GM12878 (cell line): Measurements from ENCODE around the gene PIK3R5. TPM values are rescaled to one million over a fixed set of nuclear protein-coding genes. Genes with fewer than 3 reads are reported as not detected.

Experiments used
- ATAC-seq: fragments of 200-7000 bp; cut with Tn5 transposase; 3 replicates; pipeline ENCODE4 v1.9.1; 2020; ENCODE audit warnings: mild to moderate bottlenecking, moderate library complexity
- BruUV-seq: library from RNA; stranded (reverse); fragments of 400-500 nt; replicated peaks from 2 replicates; lab custom pipeline; 2021; lab: Mats Ljungman, UMichigan
- CTCF ChIA-PET: fragments of 300-600 bp; sonication (Branson Sonifier 250); formaldehyde crosslinking; extraction: SDS; loops from one replicate; lab custom pipeline; 2021; ENCODE audit warnings: inconsistent platforms; lab: Yijun Ruan, JAX
- POLR2A ChIA-PET: fragments of 350-600 bp; formaldehyde crosslinking; extraction: SDS; loops from one replicate; lab custom pipeline; 2021; ENCODE audit warnings: inconsistent platforms; lab: Charles Lee
- RAD21 ChIA-PET: fragments of 300-600 bp; sonication (Branson Sonifier 250); formaldehyde crosslinking; loops from one replicate; lab custom pipeline; 2023; ENCODE audit warnings: antibody characterized with exemption; ENCODE audit not compliant: unreplicated experiment; lab: Charles Lee
- SMC1A ChIA-PET: fragments of 300-600 bp; sonication (Branson Sonifier 250); formaldehyde crosslinking; loops from one replicate; lab custom pipeline; 2023; ENCODE audit not compliant: unreplicated experiment, uncharacterized antibody; lab: Charles Lee
- DNase-seq: peaks from one replicate; pipeline ENCODE4 v3.0.0-alpha.2; 2011; ENCODE audit warnings: low read depth, low spot score
- FAIRE-seq: peaks from 3 replicates; lab custom pipeline; 2011; peaks lifted over from hg19 to GRCh38; lab: Jason Lieb, UNC
- H2AFZ ChIP-seq: 2 replicates; pipeline ENCODE4 v1.6.0; 2011; ENCODE audit warnings: low read depth, low read length, control low read depth; ENCODE audit not compliant: control insufficient read depth
- H3K27ac ChIP-seq: 2 replicates; pipeline ENCODE4 v1.5.1; 2011; ENCODE audit warnings: control low read depth; ENCODE audit not compliant: control insufficient read depth, insufficient read depth
- H3K27me3 ChIP-seq, 2 experiments: replicated peaks in 1 of 2; 2 replicates each; pipeline versions ENCODE4 v1.6.0 to v1.6.1; 2011; ENCODE audit warnings: low read length in 1 of 2; ENCODE audit not compliant: control insufficient read depth in 2 of 2, insufficient read depth in 2 of 2
- H3K36me3 ChIP-seq, 2 experiments: 2 replicates each; pipeline ENCODE4 v1.5.1; 2011; ENCODE audit warnings: low read length in 1 of 2; ENCODE audit not compliant: control insufficient read depth in 2 of 2, insufficient read depth in 2 of 2
- H3K4me1 ChIP-seq: 2 replicates; pipeline ENCODE4 v1.6.1; 2011; ENCODE audit warnings: mild to moderate bottlenecking, low read length, moderate library complexity, mixed read lengths; ENCODE audit not compliant: control insufficient read depth, insufficient read depth
- H3K4me2 ChIP-seq: 2 replicates; pipeline ENCODE4 v1.6.0; 2011; ENCODE audit warnings: control low read depth; ENCODE audit not compliant: control insufficient read depth, insufficient read depth
- H3K4me3 ChIP-seq: fragments of 200-600 bp; sonication (generic); 2 replicates; pipeline ENCODE4 v1.5.1; 2016
- H3K79me2 ChIP-seq: 2 replicates; pipeline ENCODE4 v1.6.0; 2011; ENCODE audit warnings: low read length; ENCODE audit not compliant: control insufficient read depth, insufficient read depth
- H3K9ac ChIP-seq: 2 replicates; pipeline ENCODE4 v1.8.0; 2011; ENCODE audit warnings: low read length, control low read depth, mixed read lengths; ENCODE audit not compliant: control insufficient read depth, insufficient read depth
- H3K9me3 ChIP-seq: replicated peaks from 3 replicates; pipeline ENCODE4 v1.5.1; 2011; ENCODE audit warnings: mild to moderate bottlenecking, low read length; ENCODE audit not compliant: control insufficient read depth, insufficient read depth
- H4K20me1 ChIP-seq: 2 replicates; pipeline ENCODE4 v1.6.0; 2011; ENCODE audit not compliant: control insufficient read depth, insufficient read depth
- BHLHE40 ChIP-seq, 2 experiments: fragments of 450-650 bp in 1 of 2; IDR thresholded peaks; 2 replicates each; pipeline ENCODE4 v1.6.1; 2011 to 2017; ENCODE audit warnings: low read depth in 2 of 2, borderline replicate concordance in 1 of 2, improper control_type of control experiment in 1 of 2, low read length in 1 of 2, mild to moderate bottlenecking in 1 of 2
- CREB1 ChIP-seq: IDR thresholded peaks from 2 replicates; pipeline ENCODE4 v1.6.1; 2012; ENCODE audit warnings: low read depth, mild to moderate bottlenecking, inconsistent platforms
- MEF2B ChIP-seq: fragments of 450-650 bp; IDR thresholded peaks from 2 replicates; pipeline ENCODE4 v1.6.1; 2018; ENCODE audit warnings: mild to moderate bottlenecking, moderate library complexity; ENCODE audit not compliant: partially characterized antibody, poor library complexity, severe bottlenecking
- RFX5 ChIP-seq: IDR thresholded peaks from 2 replicates; pipeline ENCODE4 v1.6.1; 2011; ENCODE audit warnings: low read depth, low read length, improper control_type of control experiment
- SMARCA5 ChIP-seq: fragments of 450-650 bp; IDR thresholded peaks from 2 replicates; pipeline ENCODE4 v1.6.1; 2017; ENCODE audit warnings: mild to moderate bottlenecking
- SPI1 ChIP-seq: IDR thresholded peaks from 2 replicates; pipeline ENCODE4 v1.6.1; 2011; ENCODE audit warnings: low read depth, mild to moderate bottlenecking, low read length, moderate library complexity, borderline replicate concordance; ENCODE audit not compliant: insufficient read depth
- ZBTB33 ChIP-seq: fragments of 450-650 bp; IDR thresholded peaks from 2 replicates; pipeline ENCODE4 v1.6.1; 2017; ENCODE audit warnings: mild to moderate bottlenecking
- in situ Hi-C: fragments of 300-500 bp; cut with MboI; formaldehyde crosslinking; loops from 9 replicates; pipeline ENCODE4 v1.14.3; 2018; ENCODE audit warnings: mixed read lengths
- intact Hi-C: fragments of 100-400 bp; cut with micrococcal nuclease; formaldehyde crosslinking; loops from one replicate; pipeline ENCODE4 v1.14.2; 2022; ENCODE audit not compliant: unreplicated experiment
- polyA plus RNA-seq, 11 experiments: library from polyadenylated mRNA; depleted of rRNA in 4 of 11; unstranded in 6 of 11; stranded (reverse) in 5 of 11; fragments of >200 nt; fragmentation: Nextera tagmentation in 4 of 11; fragmentation: Illumina TruSeq in 1 of 11; extraction: Ambion mirVana in 4 of 11; extraction: Trizol in 1 of 11; gene quantifications; 1 replicate in 1 of 11; 2 replicates in 10 of 11; pipeline versions ENCODE4 v1.2.1 to v1.2.3, GENCODE V29; 2011 to 2016; ENCODE audit warnings: inconsistent platforms in 2 of 11, missing spikeins in 2 of 11, low read depth in 1 of 11
- total RNA-seq, 4 experiments: library from RNA; depleted of rRNA in 3 of 4; stranded (reverse); fragments of >200 nt in 3 of 4; fragmentation: Illumina TruSeq in 1 of 4; extraction: Trizol in 1 of 4; gene quantifications; 2 replicates each; pipeline versions ENCODE4 v1.2.1 to v1.2.3, GENCODE V29; 2013 to 2021
- TF ChIP-seq, protein P1 (sequence below): fragments of 450-650 bp; IDR thresholded peaks from 2 replicates; pipeline ENCODE4 v1.6.1; 2017; ENCODE audit warnings: mild to moderate bottlenecking, moderate library complexity
- TF ChIP-seq, protein P2 (sequence below): fragments of 450-650 bp; IDR thresholded peaks from 2 replicates; pipeline ENCODE4 v1.6.1; 2017; ENCODE audit warnings: antibody characterized with exemption, mild to moderate bottlenecking, moderate library complexity
- TF ChIP-seq, protein P3 (sequence below): IDR thresholded peaks from 2 replicates; pipeline ENCODE4 v1.6.1; 2011; ENCODE audit warnings: borderline replicate concordance, low read depth, mild to moderate bottlenecking, moderate library complexity, mixed read lengths, low read length; ENCODE audit not compliant: insufficient read depth; ENCODE audit errors: extremely low read length

Gene PIK3R5
- total and polyA plus RNA-seq, 10 of the 15 experiments (the other 5 are each of a cell fraction or from before 2014, with no cell fraction given) = 9.5 to 50.8 (median 35.5) TPM

DNA sequence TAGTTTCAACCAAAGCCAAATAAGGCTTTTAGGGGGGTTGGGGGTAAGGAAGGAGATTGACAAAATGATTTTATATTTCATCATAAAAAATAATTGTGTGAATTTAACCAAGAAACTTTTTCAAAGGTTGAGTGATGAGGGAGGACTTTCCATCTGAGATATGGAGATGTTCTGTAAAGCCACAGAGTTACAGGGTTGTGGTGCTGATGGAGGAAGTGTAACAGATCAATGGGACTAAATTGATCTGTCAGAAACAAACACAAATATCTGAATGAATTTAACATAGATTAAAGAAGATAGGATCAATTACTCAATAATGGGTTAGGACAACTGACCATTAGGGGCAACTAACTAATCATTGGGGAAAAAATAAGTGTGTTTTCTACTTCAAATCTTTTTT is 14.2 kb upstream of the PIK3R5 start:
- ATAC-seq (peak; percentile 62), DNase-seq (no peak), FAIRE-seq (no peak)
- no peaks in the 10 kb centered on the region for H3K27me3 ChIP-seq
- no peak overlapping the region for H3K4me3 ChIP-seq
- no peak overlapping the region; the same call in 1 of the 2 replicates for H2AFZ ChIP-seq
- ChIA-PET POLR2A (interaction anchor here (0.6 kb wide), 1 partner anchor 328 kb away, joined by 4 read pairs; no protein-coding TSS in a partner anchor), CTCF (interaction anchor here (0.7 to 2.1 kb wide), 2 partner anchors 17 to 18 kb away, joined by 4 to 13 read pairs; no protein-coding TSS in a partner anchor), SMC1A (interaction anchor here (0.8 to 1.6 kb wide), 2 partner anchors 16 to 122 kb away, joined by 3 read pairs; no protein-coding TSS in a partner anchor), RAD21 (interaction anchor here (0.7 to 1.1 kb wide), 2 partner anchors 80 to 173 kb away, joined by 3 read pairs; no protein-coding TSS in a partner anchor)
- no peaks in the 10 kb centered on the region for H3K36me3 ChIP-seq
- BruUV-seq = TSS peak; percentile 59
- intact Hi-C loops (loop anchor here (2.0 to 5.0 kb wide), 2 partner anchors 13 to 57 kb away; no protein-coding TSS in a partner anchor), in situ Hi-C loops (no loop called here)
- peak overlapping the region; percentile 72 for H3K27ac ChIP-seq
- peak overlapping the region; percentile 19; the same call in 1 of the 2 replicates for H3K4me2 ChIP-seq
- H4K20me1 ChIP-seq = no peaks in the 10 kb centered on the region
- H3K9ac ChIP-seq = no peak overlapping the region; the same call in 1 of the 2 replicates
- H3K9me3 ChIP-seq = no peaks in the 10 kb centered on the region; the same call in 1 of the 3 replicates
- H3K4me1 ChIP-seq = peaks cover 28% of the 10 kb centered on the region
- no peaks in the 10 kb centered on the region for H3K79me2 ChIP-seq
- TF ChIP-seq RFX5 = no peak
- TF ChIP-seq, protein P1, sequence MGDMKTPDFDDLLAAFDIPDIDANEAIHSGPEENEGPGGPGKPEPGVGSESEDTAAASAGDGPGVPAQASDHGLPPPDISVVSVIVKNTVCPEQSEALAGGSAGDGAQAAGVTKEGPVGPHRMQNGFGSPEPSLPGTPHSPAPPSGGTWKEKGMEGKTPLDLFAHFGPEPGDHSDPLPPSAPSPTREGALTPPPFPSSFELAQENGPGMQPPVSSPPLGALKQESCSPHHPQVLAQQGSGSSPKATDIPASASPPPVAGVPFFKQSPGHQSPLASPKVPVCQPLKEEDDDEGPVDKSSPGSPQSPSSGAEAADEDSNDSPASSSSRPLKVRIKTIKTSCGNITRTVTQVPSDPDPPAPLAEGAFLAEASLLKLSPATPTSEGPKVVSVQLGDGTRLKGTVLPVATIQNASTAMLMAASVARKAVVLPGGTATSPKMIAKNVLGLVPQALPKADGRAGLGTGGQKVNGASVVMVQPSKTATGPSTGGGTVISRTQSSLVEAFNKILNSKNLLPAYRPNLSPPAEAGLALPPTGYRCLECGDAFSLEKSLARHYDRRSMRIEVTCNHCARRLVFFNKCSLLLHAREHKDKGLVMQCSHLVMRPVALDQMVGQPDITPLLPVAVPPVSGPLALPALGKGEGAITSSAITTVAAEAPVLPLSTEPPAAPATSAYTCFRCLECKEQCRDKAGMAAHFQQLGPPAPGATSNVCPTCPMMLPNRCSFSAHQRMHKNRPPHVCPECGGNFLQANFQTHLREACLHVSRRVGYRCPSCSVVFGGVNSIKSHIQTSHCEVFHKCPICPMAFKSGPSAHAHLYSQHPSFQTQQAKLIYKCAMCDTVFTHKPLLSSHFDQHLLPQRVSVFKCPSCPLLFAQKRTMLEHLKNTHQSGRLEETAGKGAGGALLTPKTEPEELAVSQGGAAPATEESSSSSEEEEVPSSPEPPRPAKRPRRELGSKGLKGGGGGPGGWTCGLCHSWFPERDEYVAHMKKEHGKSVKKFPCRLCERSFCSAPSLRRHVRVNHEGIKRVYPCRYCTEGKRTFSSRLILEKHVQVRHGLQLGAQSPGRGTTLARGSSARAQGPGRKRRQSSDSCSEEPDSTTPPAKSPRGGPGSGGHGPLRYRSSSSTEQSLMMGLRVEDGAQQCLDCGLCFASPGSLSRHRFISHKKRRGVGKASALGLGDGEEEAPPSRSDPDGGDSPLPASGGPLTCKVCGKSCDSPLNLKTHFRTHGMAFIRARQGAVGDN = no peak
- TF ChIP-seq, protein P2, sequence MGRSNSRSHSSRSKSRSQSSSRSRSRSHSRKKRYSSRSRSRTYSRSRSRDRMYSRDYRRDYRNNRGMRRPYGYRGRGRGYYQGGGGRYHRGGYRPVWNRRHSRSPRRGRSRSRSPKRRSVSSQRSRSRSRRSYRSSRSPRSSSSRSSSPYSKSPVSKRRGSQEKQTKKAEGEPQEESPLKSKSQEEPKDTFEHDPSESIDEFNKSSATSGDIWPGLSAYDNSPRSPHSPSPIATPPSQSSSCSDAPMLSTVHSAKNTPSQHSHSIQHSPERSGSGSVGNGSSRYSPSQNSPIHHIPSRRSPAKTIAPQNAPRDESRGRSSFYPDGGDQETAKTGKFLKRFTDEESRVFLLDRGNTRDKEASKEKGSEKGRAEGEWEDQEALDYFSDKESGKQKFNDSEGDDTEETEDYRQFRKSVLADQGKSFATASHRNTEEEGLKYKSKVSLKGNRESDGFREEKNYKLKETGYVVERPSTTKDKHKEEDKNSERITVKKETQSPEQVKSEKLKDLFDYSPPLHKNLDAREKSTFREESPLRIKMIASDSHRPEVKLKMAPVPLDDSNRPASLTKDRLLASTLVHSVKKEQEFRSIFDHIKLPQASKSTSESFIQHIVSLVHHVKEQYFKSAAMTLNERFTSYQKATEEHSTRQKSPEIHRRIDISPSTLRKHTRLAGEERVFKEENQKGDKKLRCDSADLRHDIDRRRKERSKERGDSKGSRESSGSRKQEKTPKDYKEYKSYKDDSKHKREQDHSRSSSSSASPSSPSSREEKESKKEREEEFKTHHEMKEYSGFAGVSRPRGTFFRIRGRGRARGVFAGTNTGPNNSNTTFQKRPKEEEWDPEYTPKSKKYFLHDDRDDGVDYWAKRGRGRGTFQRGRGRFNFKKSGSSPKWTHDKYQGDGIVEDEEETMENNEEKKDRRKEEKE = no peak
- no peak for TF ChIP-seq ZBTB33
- TF ChIP-seq SMARCA5 = no peak
- TF ChIP-seq CREB1 = no peak
- TF ChIP-seq, protein P3, sequence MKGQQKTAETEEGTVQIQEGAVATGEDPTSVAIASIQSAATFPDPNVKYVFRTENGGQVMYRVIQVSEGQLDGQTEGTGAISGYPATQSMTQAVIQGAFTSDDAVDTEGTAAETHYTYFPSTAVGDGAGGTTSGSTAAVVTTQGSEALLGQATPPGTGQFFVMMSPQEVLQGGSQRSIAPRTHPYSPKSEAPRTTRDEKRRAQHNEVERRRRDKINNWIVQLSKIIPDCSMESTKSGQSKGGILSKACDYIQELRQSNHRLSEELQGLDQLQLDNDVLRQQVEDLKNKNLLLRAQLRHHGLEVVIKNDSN = no peak
- peak; percentile 26; the same call in 1 of the 2 replicates for TF ChIP-seq SPI1
- TF ChIP-seq BHLHE40 (IDR thresholded peaks at IDR 0.05; ENCODE audit: borderline replicate concordance in 1 of 2, low read depth in 2 of 2, low read length in 1 of 2) = no peak
- TF ChIP-seq MEF2B = no peak
